Measurements from ENCODE around the gene PLAAT4.
"Not testable (repeated sequence)": the region's sequence is repeated elsewhere in the genome, so short reads cannot be mapped to it uniquely, and the experiment has no call there.

The PLAAT4 gene

DNA sequence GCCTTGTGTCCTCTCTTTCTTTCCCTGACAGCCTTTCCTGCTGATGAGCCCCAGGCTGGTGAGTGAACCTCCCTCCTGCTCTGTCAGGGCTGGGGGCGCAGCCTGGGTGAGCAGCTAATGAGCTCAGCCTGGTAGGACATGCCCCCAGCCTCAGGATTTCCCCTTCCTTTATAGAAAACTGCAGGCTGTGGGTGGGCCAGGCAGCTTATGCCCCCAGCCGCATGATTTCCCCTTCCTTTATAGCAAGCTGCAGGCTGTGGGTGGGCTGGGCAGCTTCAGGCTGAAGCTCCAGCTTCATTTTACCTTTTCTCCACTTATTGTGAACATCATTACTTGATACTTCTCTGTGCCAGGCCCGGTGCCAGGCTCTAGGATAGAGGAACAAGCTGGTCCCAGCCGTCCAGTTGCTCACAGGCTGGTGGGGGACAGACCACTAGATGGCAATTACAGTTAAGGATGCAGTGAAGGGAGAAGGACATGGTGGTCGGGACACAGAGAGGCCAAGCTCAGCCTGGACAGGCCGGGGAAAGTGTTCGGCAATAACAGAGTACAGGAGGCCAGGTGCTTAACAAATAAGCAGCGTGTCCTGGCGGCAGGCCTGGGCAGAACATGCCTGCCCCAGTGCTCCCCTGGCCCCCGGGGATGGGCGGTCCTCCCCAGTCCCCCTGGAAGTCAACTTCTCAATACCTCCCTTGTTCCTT, 25.4 kb upstream of the PLAAT4 start:
- DNase-seq, result no peak

DNA sequence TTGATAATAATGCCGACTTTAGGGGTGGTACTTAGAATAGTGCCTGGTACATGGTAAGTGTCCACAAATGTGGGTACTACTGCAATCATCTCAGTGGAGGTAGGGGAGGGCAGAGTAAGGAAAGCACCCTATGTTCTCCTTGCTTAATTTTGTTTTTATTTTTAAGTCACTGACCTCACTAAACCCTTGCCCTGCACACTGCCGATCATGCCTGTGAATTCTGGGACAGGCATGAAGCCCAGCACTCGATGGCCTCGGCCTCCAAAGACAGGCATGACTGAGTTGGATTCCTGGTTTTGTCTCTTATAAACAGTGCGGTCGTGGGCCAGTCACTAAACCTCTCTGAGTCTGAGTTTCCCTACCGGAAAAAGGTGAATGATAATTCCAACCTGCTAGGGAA, 23.8 kb upstream of the PLAAT4 start:
- DNase-seq, result no peak

DNA sequence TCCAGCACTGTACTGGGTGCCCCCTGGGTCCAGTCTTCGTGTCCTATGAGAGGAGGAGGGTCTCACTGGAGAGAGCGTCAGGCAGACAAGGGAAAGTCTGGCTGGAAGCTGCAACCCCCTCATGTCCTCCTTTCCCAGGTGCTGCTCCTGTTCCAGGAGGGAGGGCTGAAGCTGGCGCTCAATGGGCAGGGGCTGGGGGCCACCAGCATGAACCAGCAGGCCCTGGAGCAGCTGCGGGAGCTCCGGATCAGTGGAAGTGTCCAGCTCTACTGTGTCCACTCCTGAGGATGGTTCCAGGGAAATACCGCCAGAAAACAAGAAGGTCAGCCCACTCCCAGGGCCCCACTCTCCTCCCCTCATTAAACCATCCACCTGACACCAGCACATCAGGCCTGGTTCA, 20.5 kb upstream of the PLAAT4 start:
- no peak for DNase-seq

DNA sequence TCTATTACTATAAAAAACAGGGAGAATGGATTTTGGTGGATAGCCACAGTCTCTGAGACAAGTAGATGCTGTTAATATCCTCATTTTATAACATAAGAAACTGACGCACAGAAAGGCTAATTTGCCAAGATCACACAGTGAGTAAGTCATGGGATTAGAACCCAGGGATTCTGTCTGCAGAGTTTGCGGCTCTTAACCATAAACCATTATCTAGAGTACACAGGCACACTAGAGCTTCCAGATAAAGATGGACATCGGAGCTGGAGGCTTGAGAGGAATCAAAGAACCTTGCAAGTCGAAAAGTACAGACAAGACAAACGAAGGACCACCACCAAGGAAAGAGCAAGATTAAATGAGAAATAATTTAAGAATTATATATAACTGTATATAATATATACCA, 19.5 kb upstream of the PLAAT4 start:
- DNase-seq, result no peak

DNA sequence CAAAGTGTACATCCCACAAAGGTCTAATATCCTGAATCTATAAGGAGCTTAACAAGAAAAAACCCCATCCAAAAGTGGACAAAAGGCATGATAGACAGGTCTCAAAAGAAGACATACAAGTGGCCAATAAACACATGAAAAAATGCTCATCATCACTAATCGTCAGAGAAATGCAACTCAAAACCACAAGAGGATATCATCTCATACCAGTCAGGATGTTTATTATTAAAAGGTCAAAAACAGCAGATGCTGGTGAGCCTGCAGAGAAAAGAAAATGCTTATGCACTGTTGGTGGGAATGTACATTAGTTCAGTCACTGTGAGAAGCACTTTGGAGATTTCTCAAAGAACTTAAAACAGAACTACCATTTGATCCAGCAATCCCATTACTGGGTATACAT, 18.1 kb upstream of the PLAAT4 start:
- DNase-seq, result no peak

DNA sequence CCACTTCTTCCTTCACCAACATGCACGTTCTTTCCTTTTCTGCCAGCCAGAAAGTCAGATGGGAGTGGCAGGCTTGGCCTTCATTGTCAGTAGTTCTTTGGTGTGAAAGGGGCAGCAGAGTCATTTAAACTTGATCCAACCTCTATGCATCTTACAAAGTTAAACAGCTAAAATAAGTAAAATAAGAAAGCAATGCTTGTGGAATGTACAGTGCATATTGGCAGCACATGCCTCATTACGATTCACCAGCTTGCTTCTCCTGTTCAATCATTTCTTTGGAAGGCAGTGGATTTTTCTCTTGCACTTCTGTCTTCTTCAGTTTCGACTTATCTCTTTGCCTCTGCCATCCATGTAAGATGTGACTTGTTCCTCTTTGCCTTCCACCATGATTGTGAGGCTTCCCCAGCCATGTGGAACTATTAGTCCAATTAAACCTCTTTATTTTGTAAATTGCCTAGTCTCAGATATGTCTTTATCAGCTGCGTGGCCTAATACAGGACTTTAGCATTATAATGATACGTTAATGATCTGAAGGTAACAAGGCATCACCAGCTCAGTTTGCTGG, 15.9 kb upstream of the PLAAT4 start:
- no peak for DNase-seq

DNA sequence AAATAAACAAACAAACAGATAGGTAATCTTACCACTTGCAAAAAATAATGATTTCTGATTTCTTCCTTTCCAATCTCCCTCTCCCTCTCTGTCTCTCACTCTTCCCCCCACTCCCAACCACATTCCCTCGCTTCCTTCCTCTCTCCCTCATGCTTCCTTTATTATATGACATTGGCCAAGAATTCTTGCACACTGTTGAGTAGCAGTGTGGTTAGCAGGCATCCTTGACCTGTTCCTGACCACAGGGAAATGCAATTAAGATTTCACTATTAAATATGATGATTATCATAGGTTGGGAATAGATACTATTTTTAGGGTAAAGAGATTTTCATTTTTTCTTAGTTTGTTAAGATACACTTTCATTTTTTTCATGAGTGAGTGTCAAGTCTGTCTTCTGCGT, 14.7 kb upstream of the PLAAT4 start:
- no peak for DNase-seq

DNA sequence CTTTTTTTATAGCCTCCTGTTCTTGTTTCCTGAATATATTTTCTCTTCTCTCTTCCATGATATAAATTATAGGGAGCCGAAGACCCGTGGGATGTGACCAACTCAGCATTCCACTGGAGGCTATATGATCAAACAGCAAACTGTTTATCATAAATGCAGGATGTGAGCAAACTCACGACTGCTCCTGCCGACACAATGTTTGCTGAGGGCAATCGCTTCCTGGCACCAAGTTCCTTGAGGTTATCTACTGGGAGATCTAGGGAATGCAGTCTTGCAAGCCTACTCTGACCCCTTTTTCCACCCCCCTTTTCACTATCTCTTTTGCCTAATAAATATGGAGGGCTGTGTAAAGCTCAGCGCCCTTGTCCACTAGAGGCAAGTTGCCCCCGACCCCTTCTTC, 13.5 kb upstream of the PLAAT4 start:
- DNase-seq, result no peak

DNA sequence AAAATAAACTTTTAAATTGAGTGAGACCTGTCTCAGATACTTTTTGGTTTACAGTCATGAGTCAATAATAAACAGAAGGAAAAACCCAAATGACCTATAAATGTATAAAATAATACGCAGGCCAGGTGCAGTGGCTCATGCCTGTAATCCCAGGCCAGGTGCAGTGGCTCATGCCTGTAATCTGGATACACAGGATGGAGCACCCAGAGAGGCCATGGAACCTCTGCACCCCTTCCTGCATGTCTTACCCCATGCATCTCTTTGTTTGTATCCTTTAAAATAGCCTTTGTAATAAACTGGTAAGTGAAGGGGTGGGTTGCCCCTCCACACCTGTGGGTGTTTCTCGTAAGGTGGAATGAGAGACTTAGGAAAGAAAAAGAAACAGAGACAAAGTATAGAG, 8.9 kb upstream of the PLAAT4 start:
- DNase-seq, result no peak

DNA sequence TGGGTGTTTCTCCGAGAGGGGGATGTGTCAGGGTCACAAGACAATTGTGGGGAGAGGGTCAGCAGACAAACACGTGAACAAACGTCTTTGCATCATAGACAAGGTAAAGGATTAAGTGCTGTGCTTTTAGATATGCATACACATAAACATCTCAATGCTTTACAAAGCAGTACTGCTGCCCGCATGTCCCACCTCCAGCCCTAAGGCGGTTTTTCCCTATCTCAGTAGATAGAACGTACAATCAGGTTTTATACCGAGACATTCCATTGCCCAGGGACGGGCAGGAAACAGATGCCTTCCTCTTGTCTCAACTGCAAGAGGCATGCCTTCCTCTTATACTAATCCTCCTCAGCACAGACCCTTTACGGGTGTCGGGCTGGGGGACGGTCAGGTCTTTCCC, 8.5 kb upstream of the PLAAT4 start:
- DNase-seq, result not testable (repeated sequence)

DNA sequence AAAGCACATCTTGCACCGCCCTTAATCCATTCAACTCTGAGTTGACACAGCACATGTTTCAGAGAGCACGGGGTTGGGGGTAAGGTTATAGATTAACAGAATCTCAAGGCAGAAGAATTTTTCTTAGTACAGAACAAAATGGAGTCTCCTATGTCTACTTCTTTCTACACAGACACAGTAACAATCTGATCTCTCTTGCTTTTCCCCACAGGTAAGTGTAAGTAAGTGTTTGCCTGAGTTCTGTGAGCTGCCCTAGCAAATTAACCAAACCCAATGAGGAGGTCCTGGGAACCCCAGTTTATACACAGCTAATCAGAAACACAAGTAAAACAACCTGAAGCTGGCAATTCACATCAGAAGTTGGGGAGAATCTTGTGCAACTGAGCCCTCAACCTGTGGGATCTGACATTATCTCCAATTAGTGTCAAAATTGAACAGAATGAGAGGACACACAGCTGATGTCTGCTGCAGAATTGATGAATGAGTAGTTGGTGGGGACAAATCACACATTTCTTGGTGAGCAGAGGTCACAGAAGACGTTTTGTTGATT, 7.8 kb upstream of the PLAAT4 start:
- not testable (repeated sequence) for DNase-seq

DNA sequence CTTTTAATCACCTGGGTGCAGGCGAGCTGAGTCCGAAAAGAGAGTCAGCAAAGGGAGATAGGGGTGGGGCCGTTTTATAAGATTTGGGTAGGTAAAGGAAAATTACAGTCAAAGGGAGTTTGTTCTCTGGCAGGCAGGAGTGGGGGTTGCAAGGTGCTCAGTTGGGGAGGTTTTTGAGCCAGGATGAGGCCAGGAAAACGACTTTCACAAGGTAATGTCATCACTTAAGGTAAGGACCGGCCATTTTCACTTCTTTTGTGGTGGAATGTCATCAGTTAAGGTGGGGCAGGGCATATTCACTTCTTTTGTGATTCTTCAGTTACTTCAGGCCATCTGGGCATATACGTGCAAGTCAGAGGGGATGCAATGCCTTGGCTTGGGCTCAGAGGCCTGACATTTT, 7.2 kb upstream of the PLAAT4 start:
- DNase-seq, result not testable (repeated sequence)

DNA sequence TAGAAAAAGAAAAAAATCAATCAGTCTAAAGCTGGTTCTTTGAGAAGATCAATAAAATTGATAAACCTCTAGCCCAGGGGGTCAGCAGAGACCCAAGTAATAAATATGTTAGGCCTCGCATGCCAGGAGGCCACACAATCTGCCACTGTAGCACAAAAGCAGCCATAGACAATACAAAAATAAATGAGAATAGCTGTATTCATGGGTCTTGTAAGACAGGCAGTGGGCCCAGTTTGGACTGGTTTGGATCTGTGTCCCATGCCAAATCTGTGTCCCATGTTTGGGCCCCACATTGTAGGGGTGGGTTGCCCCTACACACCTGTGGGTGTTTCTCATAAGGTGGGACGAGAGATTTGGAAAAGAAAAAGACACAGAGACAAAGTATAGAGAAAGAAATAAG, 6.6 kb upstream of the PLAAT4 start:
- DNase-seq, result no peak

DNA sequence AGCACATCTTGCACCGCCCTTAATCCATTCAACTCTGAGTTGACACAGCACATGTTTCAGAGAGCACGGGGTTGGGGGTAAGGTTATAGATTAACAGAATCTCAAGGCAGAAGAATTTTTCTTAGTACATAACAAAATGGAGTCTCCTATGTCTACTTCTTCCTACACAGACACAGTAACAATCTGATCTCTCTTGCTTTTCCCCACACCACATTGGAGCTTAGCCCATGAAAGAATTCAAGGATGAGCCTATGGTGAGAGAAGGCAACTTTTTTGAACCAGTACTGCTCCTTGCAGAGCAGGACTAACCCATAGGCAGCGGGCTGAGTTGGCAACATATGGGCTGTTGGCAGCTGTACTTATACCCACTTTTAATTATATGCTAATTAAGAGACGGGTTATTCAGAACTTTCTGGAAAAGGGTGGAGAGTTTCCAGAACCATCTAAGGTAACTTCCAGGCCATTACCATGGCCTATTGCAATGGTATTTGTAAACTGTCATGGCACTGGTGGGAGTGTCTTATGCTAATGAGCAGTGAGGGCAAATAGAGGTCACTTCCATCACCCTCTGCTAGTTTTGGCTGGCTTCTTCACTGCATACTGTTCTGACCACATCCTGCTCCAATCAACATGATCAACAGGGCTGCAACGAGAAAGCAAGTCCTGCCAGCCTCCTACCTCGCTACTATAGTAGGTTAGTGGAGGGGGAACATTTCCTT, 5.4 kb upstream of the PLAAT4 start:
- not testable (repeated sequence) for DNase-seq

DNA sequence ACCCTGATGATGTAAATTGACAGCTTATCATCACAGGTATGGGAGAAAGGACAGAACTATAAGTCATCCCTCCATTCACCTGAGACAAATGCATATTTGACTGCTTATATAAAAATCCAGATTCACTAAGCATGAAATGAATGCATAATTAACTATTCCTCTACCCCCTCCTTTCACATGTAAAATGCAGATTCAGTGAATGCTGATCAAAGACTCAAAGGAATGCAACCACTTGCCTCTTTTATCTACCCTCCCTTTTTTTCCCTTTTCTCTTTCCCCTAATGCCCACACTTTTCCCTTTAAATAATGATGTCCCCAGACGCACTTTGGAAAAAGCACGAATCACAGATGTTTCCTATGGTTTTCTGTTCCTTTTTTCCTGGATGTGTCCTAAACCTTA, 4.5 kb upstream of the PLAAT4 start:
- no peak for DNase-seq

DNA sequence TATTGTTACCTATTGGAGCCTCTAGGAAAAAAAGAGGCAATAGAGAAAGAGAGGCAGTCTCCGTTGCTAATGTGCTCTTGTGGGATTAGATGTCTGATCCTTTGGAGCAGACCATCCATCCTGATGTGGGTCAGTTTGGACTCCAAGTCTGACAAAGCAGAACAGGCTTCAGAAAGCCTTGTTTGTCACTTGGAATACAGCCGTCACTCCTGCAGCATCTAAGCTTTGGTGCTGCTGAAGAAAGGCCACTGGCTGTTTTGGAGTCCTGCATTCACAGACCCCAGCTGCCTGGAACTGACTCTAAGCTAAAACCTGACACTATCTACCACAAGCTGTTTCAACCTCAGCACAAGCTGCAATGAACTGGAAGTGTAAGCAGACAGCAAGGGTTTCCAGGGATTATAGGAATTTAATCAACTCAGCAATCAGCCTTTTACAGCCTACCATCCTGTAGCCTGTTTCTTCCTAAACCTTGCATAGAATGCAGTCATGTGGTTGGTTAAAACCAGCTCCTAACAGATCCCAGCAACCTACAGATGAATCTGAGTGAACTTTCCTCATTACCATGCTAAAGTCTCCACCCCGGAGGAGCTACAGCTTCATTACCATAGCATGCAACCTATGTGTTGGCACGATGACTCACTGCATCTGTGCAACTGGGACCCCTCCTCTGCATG, 3.7 kb upstream of the PLAAT4 start:
- DNase-seq, result no peak

DNA sequence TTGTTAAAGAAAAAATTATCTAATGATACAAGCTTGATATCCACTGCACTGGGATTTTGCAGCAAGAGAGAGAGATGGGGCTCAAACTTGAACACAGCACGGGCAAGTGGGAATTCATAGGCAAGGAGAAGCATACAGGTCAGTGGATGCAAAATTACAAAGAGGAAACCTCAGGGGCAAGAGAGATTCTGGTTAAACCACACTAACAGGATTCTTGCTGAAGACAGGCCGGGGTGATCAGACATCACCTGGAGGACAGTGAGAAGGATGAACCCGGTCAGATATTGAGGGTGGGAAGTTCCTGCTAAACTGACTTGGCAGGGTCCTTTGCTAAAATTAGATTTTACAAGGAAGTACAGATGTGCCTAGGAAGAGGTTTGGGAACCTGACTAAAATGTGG, 2.5 kb upstream of the PLAAT4 start:
- DNase-seq, result no peak

DNA sequence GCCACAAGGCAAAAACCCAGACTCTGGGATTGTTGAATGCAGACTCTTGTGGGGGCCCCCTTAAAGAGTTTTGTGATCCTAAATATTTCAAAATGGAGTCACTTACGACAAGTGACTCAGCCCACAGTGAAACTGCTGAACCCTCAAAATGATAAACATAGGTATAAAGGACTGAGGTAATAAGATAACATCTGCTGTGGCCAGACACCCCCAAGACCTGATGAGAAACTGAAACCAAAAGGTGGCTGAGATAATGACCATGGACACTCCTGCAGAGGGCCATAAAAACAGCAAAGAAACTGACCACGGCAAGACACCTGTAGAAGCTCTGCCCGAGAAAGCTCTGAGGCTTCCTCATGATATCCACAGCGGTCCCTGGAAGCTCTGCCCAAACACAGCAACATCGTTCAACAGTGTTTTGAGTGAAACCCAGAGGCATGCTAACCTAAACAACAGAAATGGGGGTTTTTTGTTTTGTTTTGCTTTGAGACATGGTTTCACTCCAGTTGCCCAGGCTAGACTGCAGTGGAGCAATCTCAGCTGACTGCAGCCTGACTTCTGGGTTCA, 1.6 kb upstream of the PLAAT4 start:
- no peak for DNase-seq

DNA sequence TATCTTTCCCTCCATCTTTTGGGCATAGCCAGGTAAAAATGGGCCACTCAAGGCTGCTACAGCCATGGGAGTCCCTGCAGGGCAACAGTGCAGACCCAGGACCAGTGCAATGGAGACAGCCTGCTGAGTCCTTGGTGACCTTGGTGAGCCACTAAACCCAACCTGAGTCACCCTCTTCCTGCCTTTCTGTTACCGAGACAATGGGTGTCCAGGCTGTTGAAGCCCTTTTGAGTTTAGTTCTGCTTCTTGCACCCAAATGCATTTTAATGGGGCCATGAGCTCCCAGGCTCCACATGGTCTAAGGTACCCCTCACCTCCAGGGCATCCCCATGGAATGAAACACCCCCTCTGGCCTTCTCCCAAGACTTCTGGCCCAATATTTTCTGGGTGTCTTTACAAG, 874 bp upstream of the PLAAT4 start:
- no peak for DNase-seq

DNA sequence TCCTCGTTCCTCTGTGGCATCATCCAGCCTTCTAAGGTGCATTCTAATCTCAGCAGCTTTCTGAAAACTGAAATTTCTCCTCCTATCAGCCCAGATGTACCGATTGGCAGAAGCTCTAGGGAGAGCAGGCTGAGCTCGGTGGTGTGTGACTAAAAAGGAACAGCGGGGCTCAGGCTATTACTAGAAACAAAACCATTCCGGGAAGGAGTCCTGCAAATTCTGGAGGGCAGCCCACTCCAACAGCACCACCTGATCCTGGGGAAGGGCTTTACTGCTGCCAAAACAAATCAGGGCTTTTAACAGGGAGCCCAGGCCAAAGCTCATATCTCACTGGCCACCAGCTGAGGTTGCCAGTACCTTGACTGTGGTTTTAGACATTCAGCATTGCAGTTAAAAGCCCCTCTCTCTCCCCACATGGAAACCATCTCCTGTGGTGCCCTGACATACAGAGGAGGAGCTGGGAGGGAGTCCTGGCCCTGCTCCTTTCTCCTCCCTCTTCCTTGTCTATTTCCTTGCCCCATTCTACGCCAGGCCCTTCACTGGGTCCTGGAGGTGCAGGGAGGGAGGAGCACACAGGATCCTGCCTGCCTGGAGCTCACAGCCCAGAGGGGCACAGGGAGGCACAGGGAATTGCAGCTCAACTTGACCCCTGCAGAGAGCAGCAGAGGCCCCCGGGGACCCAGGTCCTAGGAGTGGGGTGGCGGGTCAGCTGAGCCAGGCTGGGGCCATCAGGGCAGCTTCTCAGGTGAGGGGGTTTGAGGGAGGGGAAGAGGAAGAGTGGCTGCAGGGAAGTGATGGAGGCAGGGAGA, 889 bp downstream of the PLAAT4 start:
- no peak for DNase-seq

DNA sequence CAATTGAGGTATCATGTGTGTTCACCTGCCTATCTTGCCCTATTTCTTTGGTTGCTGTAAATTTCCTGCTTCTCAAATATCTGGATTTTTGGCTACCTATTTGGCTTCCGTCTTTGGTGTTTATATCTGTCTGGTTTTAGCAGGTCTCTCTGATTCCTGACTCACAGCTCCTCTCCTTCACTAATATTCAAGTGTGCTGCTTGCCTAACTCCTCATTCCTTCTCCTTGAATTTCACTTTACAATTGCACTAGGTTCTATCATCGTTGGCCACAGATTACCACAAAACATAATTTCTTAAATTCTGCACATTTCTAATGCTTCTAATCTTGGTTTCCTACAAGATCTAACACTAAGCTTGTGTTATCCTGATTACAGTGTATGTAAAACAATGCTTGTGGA, 5.9 kb downstream of the PLAAT4 start:
- DNase-seq, result not testable (repeated sequence)

DNA sequence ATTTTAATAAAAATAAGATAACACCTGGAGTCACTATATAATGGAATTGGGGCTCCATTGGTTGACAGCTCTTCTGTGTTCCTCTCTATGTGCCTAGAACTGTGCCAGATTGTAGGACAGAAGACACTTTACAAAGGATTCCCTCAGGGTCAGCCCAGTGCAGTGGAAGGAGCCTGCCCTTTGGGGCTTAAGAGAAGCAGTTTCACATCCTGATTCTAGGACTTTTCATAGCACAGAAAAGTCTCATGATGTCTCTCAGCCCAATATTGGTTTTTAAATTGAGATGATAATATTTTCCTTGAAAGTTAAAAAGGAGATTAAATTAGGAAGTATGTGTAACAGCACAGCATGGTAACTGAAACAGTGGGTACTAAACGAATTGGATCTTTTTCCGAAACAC, 7.1 kb downstream of the PLAAT4 start:
- no peak for DNase-seq

All from NCI-H1105 treated with DMSO at 0.1 percent for 48 hours (cell line).